ENCODE results near the gene ST8SIA6.
A peak's percentile ranks its signal among the peaks of the same experiment; 100 is the strongest.
"Not testable (repeated sequence)": the region's sequence is repeated elsewhere in the genome, so short reads cannot be mapped to it uniquely, and the experiment has no call there.

ST8SIA6 gene

DNA sequence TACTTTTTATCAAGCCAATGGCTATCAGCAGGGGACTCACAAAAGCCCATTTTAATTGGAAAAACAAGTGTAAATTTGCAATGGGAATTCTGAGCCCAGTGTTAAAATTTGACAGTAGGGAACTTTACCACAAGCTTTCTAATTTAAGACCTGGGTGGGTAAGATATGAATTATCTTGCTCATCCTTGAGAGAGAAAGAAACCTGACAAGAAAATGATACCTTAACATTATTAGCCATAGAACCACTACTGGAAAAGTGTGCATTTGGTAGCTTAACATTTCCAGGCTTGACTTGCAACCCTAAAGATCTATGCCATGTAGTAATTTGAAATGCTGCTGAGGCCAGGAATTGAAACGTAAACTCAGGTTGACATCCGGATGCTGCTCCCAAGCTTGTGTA, 2.7 kb upstream of the ST8SIA6 start:
- no peak for FAIRE-seq
- no peak for DNase-seq (ENCODE audit: insufficient read length, low spot score)

GRCh38 chr10:17456032-17456548, 1.7 kb upstream of the ST8SIA6 start:
- FAIRE-seq: no peak

GRCh38 chr10:17455015-17455520, 673 bp upstream of the ST8SIA6 start:
- DNase-seq (ENCODE audit: insufficient read length, low spot score) (no peak), FAIRE-seq (no peak)

More at GRCh38 chr10:17456032-17456548, 1.7 kb upstream of the ST8SIA6 start:
- no peak for DNase-seq (ENCODE audit: insufficient read length, low spot score)

DNA sequence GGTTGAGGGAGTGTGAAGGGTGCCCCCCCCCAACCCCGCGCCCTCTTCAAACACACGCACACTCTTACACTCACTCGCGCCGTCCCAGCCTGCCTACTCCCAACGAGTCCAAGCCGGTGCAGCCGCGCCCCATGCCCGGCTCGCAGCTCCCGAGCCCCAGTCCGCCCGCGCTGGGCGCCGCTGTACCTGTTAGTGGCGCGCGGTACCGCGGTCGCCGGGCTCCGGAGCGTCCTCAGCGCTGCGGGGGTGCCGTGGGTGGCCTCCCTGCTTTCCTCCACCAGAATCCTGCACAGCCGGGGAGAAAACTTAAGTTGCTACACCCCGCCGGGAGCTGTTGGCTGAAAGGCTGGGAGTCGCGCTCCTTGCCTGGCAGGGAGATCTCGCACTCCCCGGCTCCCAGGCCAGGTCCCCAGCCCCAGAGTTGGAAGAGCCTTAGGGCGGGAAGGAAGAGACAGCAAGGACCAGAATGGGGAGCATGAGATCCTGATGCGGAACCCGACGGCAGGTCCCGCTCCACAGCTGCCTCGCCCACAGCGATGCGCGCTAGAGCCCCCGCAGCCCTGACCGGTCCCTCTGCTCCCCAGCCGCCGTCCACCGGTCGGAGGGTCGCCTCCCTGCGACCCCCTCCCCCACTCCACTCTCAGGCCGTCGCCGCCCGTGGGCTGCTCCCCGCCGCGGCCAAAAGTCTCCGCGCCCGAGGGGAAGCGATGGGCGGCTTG, 863 bp downstream of the ST8SIA6 start:
- DNase-seq (ENCODE audit: insufficient read length, low spot score): no peak
- no peak for FAIRE-seq

DNA sequence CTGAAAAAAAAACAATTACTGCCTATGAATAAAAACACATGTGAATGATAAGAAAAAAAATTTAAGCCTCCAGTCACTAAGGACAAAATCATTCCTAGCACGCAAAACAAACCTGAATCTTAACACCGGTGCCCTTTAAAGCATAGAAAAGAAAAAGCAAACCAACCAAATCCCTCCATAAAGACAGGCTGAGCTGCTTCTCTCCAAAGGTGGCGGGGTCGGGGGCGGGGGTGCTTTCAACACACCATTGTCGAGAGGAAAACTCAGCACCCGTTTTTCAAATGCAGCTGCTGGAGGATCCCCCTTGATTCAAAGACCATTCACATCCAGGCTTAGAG, 1.4 kb downstream of the ST8SIA6 start:
- DNase-seq (ENCODE audit: insufficient read length, low spot score) (no peak), FAIRE-seq (no peak)

GRCh38 chr10:17452060-17452841, 2.1 kb downstream of the ST8SIA6 start:
- FAIRE-seq: no peak

GRCh38 chr10:17450024-17450423, 4.4 kb downstream of the ST8SIA6 start:
- FAIRE-seq (no peak), DNase-seq (ENCODE audit: insufficient read length, low spot score) (no peak)

More at GRCh38 chr10:17452060-17452841, 2.1 kb downstream of the ST8SIA6 start:
- no peak for DNase-seq (ENCODE audit: insufficient read length, low spot score)

- no peak for DNase-seq (ENCODE audit: insufficient read length, low spot score)
- no peak for FAIRE-seq
Observed at GRCh38 chr10:17445400-17445998, 8.9 kb downstream of the ST8SIA6 start.

DNA sequence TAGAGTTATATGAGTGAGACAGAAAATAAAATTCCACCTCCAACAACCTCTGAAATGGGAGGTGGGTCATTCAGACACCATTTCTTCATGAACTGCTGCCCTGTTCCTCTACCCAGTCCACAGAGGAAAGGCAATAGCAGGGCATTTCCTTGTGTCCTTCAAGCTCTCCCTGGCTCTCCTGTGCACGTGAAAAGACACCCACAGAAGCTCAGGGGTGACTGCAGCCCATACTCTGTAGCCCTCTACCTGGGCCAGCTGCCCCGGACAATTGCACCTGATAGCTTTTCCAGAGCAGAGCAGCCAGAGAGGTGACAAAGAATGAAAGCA, 10.0 kb downstream of the ST8SIA6 start:
- FAIRE-seq (no peak), DNase-seq (ENCODE audit: insufficient read length, low spot score) (no peak)

GRCh38 chr10:17443707-17444387, 10.5 kb downstream of the ST8SIA6 start:
- peak; percentile 65 for FAIRE-seq

DNA sequence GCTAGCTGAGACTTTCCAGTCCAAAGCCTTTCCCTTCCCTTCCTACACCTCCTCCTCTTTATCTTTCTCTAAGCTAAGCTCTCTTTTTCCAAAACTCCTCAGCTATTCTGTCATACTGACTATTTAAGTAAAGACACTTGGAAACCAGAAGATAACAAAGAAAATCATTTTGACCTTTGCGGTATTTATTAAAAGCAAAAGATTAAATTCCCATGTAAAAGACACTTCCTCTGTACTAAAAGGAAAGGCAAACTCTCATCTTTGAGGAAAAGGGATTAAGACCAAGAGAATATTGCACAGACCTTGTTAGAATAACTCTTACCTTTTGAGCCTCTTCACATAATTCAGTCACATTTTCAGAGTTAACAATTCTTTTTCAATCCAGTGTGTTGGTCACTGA, 15.8 kb downstream of the ST8SIA6 start:
- FAIRE-seq: peak; percentile 35

More at GRCh38 chr10:17443707-17444387, 10.5 kb downstream of the ST8SIA6 start:
- no peak for DNase-seq (ENCODE audit: insufficient read length, low spot score)

GRCh38 chr10:17436578-17436977, 17.8 kb downstream of the ST8SIA6 start:
- not testable (repeated sequence) for FAIRE-seq; DNase-seq (ENCODE audit: insufficient read length, low spot score)

More for the DNA sequence above, 15.8 kb downstream of the ST8SIA6 start:
- DNase-seq (ENCODE audit: insufficient read length, low spot score): no peak

GRCh38 chr10:17435953-17436352, 18.4 kb downstream of the ST8SIA6 start:
- no peak for FAIRE-seq
- no peak for DNase-seq (ENCODE audit: insufficient read length, low spot score)

GRCh38 chr10:17435187-17435586, 19.2 kb downstream of the ST8SIA6 start:
- no peak for DNase-seq (ENCODE audit: insufficient read length, low spot score)
- no peak for FAIRE-seq

DNA sequence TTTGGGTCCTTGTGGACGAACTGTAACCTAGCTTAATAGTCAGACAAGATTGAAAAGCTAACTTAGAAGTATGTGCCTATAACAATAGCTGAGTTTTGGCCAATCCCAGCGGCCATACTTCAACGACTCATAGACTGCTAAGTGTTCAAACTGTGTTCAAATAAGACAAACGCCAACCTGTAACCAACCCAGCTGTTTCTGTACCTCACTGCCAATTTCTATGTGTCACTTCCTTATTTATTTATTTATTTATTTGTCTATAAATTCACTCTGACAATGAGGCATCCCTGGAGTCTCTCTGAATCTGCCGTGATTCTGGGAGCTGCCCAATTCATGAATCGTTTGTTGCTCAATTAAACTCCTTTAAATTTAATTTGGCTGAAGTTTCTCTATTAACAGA, 21.7 kb downstream of the ST8SIA6 start:
- DNase-seq (ENCODE audit: insufficient read length, low spot score) (no peak), FAIRE-seq (no peak)

GRCh38 chr10:17431871-17432311, 22.5 kb downstream of the ST8SIA6 start:
- FAIRE-seq (no peak), DNase-seq (ENCODE audit: insufficient read length, low spot score) (no peak)

DNA sequence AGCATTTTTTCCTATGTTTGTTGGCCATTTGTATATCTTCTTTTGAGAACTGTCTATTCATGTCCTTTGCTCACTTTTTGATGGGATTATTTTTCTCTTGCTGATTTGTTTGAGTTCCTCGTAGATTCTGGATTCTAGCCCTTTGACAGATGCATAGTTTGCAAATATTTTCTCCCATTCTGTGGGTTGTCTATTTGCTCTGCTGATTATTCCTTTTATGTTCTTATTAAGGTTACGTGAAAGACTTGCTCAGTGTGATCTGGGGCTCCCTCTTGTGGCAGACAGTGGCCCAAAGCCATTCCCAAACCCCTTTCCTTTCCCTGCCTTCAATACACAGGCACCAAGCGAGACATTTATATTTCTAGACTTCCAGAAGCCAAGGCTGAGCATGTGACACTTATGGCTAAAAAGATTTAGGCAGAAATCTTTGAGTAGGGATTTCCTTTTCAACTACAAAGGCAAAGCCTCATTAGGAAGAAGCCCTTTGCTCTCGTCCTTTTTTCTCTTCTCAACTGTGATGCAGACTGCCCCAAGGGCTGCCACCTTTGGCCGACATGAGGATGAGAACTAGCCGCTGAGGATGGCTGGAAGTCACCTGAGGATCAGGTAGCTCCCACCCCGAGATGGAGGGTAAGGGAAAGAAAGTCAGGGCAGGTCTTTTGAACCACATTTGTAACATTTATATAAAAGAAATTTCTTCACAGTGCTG, 23.6 kb downstream of the ST8SIA6 start:
- DNase-seq (ENCODE audit: insufficient read length, low spot score) (no peak), FAIRE-seq (peak; percentile 71)

DNA sequence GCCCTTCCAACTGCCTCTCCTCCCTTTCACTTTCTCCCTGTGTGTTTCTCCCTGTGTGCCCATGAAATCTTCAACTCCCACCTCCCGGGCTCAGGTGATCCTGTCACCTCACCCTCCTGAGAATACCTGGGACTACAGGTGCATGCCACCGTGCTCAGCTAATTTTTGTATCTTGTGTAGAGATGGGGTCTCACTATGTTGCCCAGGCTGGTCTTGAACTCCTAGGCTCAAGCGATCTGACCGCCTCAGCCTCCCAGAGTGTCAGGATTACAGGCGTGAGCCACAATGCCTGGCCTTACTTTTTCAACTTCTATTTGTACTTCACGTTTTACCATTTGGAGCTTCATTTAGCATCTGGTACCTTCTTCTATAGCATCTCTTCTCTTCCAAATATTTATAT, 24.9 kb downstream of the ST8SIA6 start:
- DNase-seq (ENCODE audit: insufficient read length, low spot score) (no peak), FAIRE-seq (no peak)

DNA sequence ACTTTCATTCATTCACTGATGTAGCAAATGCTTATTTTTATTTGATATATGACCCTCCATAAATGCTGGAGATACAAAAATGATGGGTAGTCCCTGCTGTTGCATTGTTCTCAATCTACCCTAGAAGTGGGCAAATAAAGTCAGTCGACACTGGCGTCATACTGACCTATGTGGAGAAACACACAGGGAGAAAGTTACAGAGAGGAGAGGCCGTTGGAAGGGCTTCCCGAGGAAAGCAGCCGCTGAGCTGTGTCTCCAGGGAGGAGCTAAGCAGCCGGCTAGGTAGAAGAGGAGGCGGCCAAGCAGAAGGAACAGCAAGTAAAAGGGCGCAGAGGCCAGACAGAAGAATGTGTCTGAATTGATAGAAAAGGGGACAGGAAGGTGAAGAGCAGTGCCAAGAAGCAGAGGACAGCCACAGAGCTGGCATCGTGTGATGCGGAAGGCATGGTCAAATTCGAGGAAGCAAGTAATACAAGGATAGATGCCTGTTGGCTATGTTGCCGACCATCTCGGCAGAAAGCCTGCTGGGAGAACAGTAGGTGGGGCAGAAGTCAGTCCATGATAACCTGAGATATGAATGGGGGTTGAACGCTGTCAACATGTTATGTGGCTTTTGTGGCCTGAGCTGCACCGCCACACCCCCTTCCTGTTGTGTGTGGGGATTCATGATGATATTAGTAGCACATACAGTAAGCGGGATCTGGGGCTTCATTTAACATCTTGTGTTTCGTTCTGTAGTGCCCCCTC, 25.9 kb downstream of the ST8SIA6 start:
- DNase-seq (ENCODE audit: insufficient read length, low spot score) (no peak), FAIRE-seq (no peak)

All from GM19239 (cell line).